Measurements from ENCODE around the gene ADCYAP1R1. TPM values are rescaled to one million over a fixed set of nuclear protein-coding genes. Genes with fewer than 3 reads are reported as not detected.

ADCYAP1R1 gene
- total RNA-seq, 3 donors from 2014 or later (not counting 1 experiment from before 2014, with no cell fraction given): not detected

DNA sequence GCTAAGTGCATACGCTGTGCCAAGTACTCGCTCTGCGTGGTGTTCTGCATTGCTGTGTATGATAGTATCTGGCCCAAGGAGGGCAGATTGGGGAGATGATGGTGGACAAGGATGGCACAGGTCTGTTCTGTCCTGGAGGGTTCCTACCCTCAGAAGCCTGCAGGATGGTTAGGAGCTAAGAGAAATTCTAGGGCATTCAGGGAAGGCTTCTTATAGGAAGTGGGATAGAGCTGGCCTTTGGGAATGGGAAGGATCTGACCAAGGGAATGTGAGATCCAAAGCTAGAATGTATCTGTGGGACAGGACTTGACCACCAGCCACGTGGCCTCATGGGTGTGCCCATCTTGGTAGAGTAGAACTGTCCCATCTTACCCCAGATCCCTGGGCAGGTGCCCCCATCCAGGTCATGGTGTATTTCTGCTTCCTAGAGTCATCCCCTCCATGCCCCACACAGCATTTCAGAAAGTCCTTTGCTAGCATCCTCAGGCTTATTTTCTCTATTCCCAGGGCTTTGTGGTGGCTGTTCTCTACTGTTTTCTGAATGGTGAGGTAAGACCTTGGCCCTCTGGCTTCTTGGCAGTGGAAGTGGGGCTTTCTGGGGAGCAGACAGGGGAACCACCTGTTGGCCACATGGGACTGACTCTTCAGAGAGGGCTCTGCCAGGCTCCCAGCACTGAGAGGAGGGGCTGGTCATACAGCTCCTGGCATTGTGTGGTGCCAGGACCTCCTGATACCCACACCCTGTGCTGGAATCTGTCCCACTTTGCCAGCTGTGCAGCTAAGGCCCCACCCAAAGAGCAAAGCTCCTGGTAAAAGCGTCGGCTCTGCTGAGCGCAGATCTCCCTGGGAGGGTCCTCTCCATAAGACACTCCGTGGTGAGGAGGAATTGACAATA, 52.5 kb downstream of the ADCYAP1R1 start:
- Histone ChIP-seq H3K27ac (ENCODE audit: low read length) (no peak overlapping the region), H3K36me3 (ENCODE audit: control insufficient read depth, insufficient read depth, low read length) (no peaks in the 10 kb centered on the region), H3K4me1 (ENCODE audit: control insufficient read depth, insufficient read depth, low read length) (no peaks in the 10 kb centered on the region), H3K27me3 (ENCODE audit: control insufficient read depth, insufficient read depth, low read length) (no peaks in the 10 kb centered on the region), H3K9me3 (ENCODE audit: control insufficient read depth, insufficient read depth, low read length) (no peaks in the 10 kb centered on the region), H3K4me3 (ENCODE audit: low read length) (no peak overlapping the region)
- WGBS (ENCODE audit: insufficient coverage): 85% methylated on average over 8 of the region's 8 CpGs
- Mint-ChIP-seq H3K9me3 (no peaks in the 10 kb centered on the region), H3K4me3 (no peak overlapping the region), H3K27ac (no peak overlapping the region), H3K27me3 (ENCODE audit: low read depth in 2 of 2) (peaks cover 0 to 2% of the 10 kb centered on the region in 2 donors), H3K36me3 (no peaks in the 10 kb centered on the region), H3K4me1 (no peaks in the 10 kb centered on the region)
- ATAC-seq (no peak), DNase-seq (no peak)
- TF ChIP-seq, protein P1, sequence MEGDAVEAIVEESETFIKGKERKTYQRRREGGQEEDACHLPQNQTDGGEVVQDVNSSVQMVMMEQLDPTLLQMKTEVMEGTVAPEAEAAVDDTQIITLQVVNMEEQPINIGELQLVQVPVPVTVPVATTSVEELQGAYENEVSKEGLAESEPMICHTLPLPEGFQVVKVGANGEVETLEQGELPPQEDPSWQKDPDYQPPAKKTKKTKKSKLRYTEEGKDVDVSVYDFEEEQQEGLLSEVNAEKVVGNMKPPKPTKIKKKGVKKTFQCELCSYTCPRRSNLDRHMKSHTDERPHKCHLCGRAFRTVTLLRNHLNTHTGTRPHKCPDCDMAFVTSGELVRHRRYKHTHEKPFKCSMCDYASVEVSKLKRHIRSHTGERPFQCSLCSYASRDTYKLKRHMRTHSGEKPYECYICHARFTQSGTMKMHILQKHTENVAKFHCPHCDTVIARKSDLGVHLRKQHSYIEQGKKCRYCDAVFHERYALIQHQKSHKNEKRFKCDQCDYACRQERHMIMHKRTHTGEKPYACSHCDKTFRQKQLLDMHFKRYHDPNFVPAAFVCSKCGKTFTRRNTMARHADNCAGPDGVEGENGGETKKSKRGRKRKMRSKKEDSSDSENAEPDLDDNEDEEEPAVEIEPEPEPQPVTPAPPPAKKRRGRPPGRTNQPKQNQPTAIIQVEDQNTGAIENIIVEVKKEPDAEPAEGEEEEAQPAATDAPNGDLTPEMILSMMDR (IDR thresholded peaks at IDR 0.05): no peak
- intact Hi-C loops (cut with micrococcal nuclease): no loop called here

DNA sequence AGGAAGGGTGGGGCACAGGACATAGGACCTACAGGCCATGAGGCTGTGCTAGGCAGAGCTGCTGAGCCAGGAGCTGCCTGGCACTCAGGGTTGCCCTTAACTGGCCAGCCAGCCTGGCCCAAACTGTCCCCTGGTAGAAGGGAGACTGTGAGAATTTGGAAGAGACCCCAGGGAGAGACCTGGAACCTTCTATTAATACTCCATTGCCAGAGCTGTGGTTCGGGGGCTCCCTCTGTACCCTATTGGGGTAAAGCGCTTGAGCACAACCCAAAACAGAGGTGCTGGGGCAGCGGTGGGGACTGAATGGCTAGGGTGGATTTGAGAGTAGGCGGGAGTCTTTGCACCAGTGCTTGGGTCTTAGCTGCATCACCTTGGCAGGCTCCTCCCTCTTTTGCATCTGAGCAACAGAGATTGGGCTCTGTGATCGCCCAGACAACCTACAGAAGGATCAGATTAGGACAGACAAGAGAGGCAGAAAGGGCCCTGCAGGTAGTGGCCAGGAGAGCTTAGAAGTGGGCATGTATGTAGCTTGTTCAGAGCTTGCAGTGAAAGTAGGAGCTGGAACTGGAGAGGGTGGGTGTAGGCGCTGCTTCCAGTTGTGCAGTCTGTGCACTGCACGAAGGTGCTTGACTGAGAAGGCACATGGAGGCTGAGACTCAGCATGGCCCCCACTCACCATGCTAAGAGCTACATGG, 53.3 kb downstream of the ADCYAP1R1 start:
- no peak overlapping the region for H3K27ac Mint-ChIP-seq
- DNase-seq (no peak), ATAC-seq (no peak)
- intact Hi-C loops (cut with micrococcal nuclease): no loop called here
- Histone ChIP-seq H3K27me3 (ENCODE audit: control insufficient read depth, insufficient read depth, low read length) (no peaks in the 10 kb centered on the region), H3K4me1 (ENCODE audit: control insufficient read depth, insufficient read depth, low read length) (no peaks in the 10 kb centered on the region), H3K9me3 (ENCODE audit: control insufficient read depth, insufficient read depth, low read length) (no peaks in the 10 kb centered on the region), H3K36me3 (ENCODE audit: control insufficient read depth, insufficient read depth, low read length) (no peaks in the 10 kb centered on the region), H3K27ac (ENCODE audit: low read length) (no peak overlapping the region), H3K4me3 (ENCODE audit: low read length) (no peak overlapping the region)
- 75% methylated on average over 7 of the region's 7 CpGs for WGBS (ENCODE audit: insufficient coverage)
- peaks cover 0 to 2% of the 10 kb centered on the region in 2 donors for H3K27me3 Mint-ChIP-seq (ENCODE audit: low read depth in 2 of 2)
- no peaks in the 10 kb centered on the region for H3K4me1 Mint-ChIP-seq
- TF ChIP-seq, protein P1 (IDR thresholded peaks at IDR 0.05): no peak
- H3K4me3 Mint-ChIP-seq: no peak overlapping the region
- H3K9me3 Mint-ChIP-seq: no peaks in the 10 kb centered on the region
- H3K36me3 Mint-ChIP-seq: no peaks in the 10 kb centered on the region

DNA sequence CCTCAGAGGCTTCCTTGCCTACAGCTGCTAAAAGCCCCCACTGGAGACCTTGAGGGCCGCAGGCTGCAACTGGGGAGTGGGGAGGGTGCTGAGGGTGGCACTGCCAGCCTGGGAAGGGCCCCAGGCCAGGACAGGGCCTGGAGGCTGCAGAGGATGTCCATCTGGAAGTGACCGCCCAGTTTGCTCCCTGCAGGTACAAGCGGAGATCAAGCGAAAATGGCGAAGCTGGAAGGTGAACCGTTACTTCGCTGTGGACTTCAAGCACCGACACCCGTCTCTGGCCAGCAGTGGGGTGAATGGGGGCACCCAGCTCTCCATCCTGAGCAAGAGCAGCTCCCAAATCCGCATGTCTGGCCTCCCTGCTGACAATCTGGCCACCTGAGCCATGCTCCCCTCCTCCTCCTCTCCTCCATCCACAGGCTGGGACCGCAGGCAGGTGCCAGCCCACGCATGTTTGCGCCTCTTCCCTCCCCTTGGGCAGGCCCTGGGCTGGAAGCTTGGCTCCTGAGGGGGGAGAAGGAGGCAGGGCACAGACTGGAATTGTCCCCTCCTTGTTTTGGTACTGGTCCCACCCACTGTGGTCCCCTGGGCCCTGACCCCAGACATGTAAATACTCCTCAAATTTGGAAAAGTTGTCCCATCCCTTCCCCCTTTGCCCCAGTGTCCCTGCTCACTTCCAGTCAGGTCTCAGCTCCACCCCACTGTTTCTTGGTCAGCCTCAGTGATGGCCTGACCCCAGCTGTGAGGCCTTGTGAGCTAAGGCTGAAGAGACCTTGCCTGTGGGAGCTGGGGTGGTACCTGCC, 54.4 kb downstream of the ADCYAP1R1 start:
- H3K4me1 ChIP-seq (ENCODE audit: control insufficient read depth, insufficient read depth, low read length): no peaks in the 10 kb centered on the region
- TF ChIP-seq, protein P1 (IDR thresholded peaks at IDR 0.05): no peak
- H3K27ac ChIP-seq (ENCODE audit: low read length): no peak overlapping the region
- H3K27me3 ChIP-seq (ENCODE audit: control insufficient read depth, insufficient read depth, low read length): no peaks in the 10 kb centered on the region
- no peak overlapping the region for H3K4me3 ChIP-seq (ENCODE audit: low read length)
- H3K36me3 ChIP-seq (ENCODE audit: control insufficient read depth, insufficient read depth, low read length): no peaks in the 10 kb centered on the region
- DNase-seq (no peak), ATAC-seq (no peak)
- no peak overlapping the region for H3K4me3 Mint-ChIP-seq
- peaks cover 0 to 2% of the 10 kb centered on the region in 2 donors for H3K27me3 Mint-ChIP-seq (ENCODE audit: low read depth in 2 of 2)
- no peaks in the 10 kb centered on the region for H3K9me3 ChIP-seq (ENCODE audit: control insufficient read depth, insufficient read depth, low read length)
- no peaks in the 10 kb centered on the region for H3K36me3 Mint-ChIP-seq
- 81% methylated on average over 12 of the region's 13 CpGs for WGBS (ENCODE audit: insufficient coverage)
- H3K27ac Mint-ChIP-seq: no peak overlapping the region
- H3K4me1 Mint-ChIP-seq: no peaks in the 10 kb centered on the region
- no peaks in the 10 kb centered on the region for H3K9me3 Mint-ChIP-seq
- intact Hi-C loops (cut with micrococcal nuclease): no loop called here

Data from natural killer cell (primary cell).